Panc1 (cell line): ENCODE data around the gene DNAJC18. TPM values are rescaled to one million over a fixed set of nuclear protein-coding genes. Genes with fewer than 3 reads are reported as not detected.

Experiments used
- ATAC-seq: fragments of 200-7000 bp; cut with Tn5 transposase; 2 replicates; pipeline ENCODE4 v1.9.1; 2020; ENCODE audit warnings: mild to moderate bottlenecking, moderate library complexity
- BruUV-seq: library from RNA; stranded (reverse); fragments of 400-500 nt; replicated peaks from 2 replicates; lab custom pipeline; 2021; lab: Mats Ljungman, UMichigan
- CTCF ChIA-PET: fragments of 300-600 bp; sonication (Branson Sonifier 250); formaldehyde crosslinking; loops from one replicate; lab custom pipeline; 2022; ENCODE audit warnings: antibody characterized with exemption; lab: Charles Lee
- POLR2A ChIA-PET: fragments of 300-600 bp; sonication (Branson Sonifier 250); formaldehyde crosslinking; loops from one replicate; lab custom pipeline; 2022; ENCODE audit warnings: antibody characterized with exemption; lab: Charles Lee
- DNase-seq: peaks from one replicate; pipeline ENCODE4 v3.0.0-alpha.2; 2010; ENCODE audit warnings: low read depth, low spot score
- H3K27ac ChIP-seq: 2 replicates; pipeline ENCODE4 v1.5.1; 2011; ENCODE audit warnings: mild to moderate bottlenecking, low read length, inconsistent platforms
- H3K27me3 ChIP-seq: fragments of 200-500 bp; sonication (Bioruptor generic); 2 replicates; pipeline ENCODE4 v1.6.0; 2014; ENCODE audit warnings: low read length, inconsistent platforms; ENCODE audit not compliant: control insufficient read depth, insufficient read depth
- H3K36me3 ChIP-seq: fragments of 200-500 bp; sonication (Bioruptor generic); 2 replicates; pipeline ENCODE4 v1.5.1; 2014; ENCODE audit warnings: inconsistent platforms, mild to moderate bottlenecking, low read length, moderate library complexity; ENCODE audit not compliant: control insufficient read depth, insufficient read depth
- H3K4me1 ChIP-seq: 2 replicates; pipeline ENCODE4 v1.5.1; 2011; ENCODE audit warnings: inconsistent platforms, mild to moderate bottlenecking, low read length, moderate library complexity; ENCODE audit not compliant: control insufficient read depth, insufficient read depth
- H3K4me3 ChIP-seq, 2 experiments: 2 replicates each; pipeline ENCODE4 v1.5.1; 2011 to 2012; ENCODE audit warnings: low read depth in 2 of 2, low read length in 2 of 2, mild to moderate bottlenecking in 2 of 2, inconsistent platforms in 1 of 2, moderate library complexity in 1 of 2
- H3K9me3 ChIP-seq: fragments of 200-500 bp; sonication (Bioruptor generic); 2 replicates; pipeline ENCODE4 v1.5.1; 2014; ENCODE audit warnings: low read depth, mild to moderate bottlenecking, inconsistent platforms, low read length, moderate library complexity; ENCODE audit not compliant: control insufficient read depth, insufficient read depth
- CTCF ChIP-seq: fragments of 450-650 bp; IDR thresholded peaks from 2 replicates; pipeline ENCODE4 v1.5.1; 2017; ENCODE audit warnings: mild to moderate bottlenecking
- POLR2AphosphoS5 ChIP-seq: IDR thresholded peaks from 2 replicates; pipeline ENCODE4 v1.6.1; 2012; ENCODE audit warnings: mild to moderate bottlenecking, low read depth, low read length, moderate library complexity
- REST ChIP-seq, 2 experiments: IDR thresholded peaks; 2 replicates each; pipeline ENCODE4 v1.6.1; 2011 to 2012; ENCODE audit warnings: low read depth in 2 of 2, control low read depth in 1 of 2, low read length in 1 of 2, mild to moderate bottlenecking in 1 of 2, moderate library complexity in 1 of 2; ENCODE audit not compliant: insufficient read depth in 1 of 2
- SIN3A ChIP-seq: IDR thresholded peaks from 2 replicates; pipeline ENCODE4 v1.6.1; 2012; ENCODE audit warnings: low read depth, mild to moderate bottlenecking, low read length, moderate library complexity, borderline replicate concordance; ENCODE audit not compliant: insufficient read depth
- TCF7L2 ChIP-seq: IDR thresholded peaks from 2 replicates; pipeline ENCODE4 v1.6.1; 2011; ENCODE audit warnings: mild to moderate bottlenecking, low read depth, low read length, inconsistent platforms
- in situ Hi-C: cut with HindIII; loops from 2 replicates; pipeline ENCODE4 v1.10.0; 2016; ENCODE audit warnings: low sequenced_read_pairs, low pct_unique_long_range_greater_than_20kb
- intact Hi-C: fragments of 100-400 bp; cut with micrococcal nuclease; formaldehyde crosslinking; loops from one replicate; pipeline ENCODE4 v1.10.0; 2022; ENCODE audit not compliant: unreplicated experiment
- total RNA-seq: library from RNA; stranded (reverse); gene quantifications from one replicate; pipeline ENCODE4 v1.2.1, GENCODE V29; 2021; ENCODE audit not compliant: unreplicated experiment

DNAJC18 gene
- total RNA-seq, 1 experiment from 2014 or later: 8.8 TPM

GRCh38 chr5:139407517-139407916, 31.8 kb downstream of the DNAJC18 start:
- Histone ChIP-seq H3K4me3 (no peak overlapping the region), H3K9me3 (no peaks in the 10 kb centered on the region), H3K27me3 (no peaks in the 10 kb centered on the region), H3K27ac (no peak overlapping the region), H3K4me1 (peaks cover 14% of the 10 kb centered on the region), H3K36me3 (no peaks in the 10 kb centered on the region)
- POLR2A ChIA-PET: no interaction called here
- in situ Hi-C loops (loop anchor here (25.0 kb wide), 1 partner anchor 105 kb away; no protein-coding TSS in a partner anchor), intact Hi-C loops (no loop called here)
- no peak for ATAC-seq
- BruUV-seq: no TSS peak
- CTCF ChIA-PET: no interaction called here
- DNase-seq: no peak
- TF ChIP-seq SIN3A (no peak), REST (IDR thresholded peaks at IDR 0.05; ENCODE audit: insufficient read depth in 1 of 2, low read depth in 2 of 2, low read length in 1 of 2) (no peak), TCF7L2 (no peak), POLR2AphosphoS5 (no peak), CTCF (no peak)

GRCh38 chr5:139406963-139407362, 32.4 kb downstream of the DNAJC18 start:
- Histone ChIP-seq H3K9me3 (no peaks in the 10 kb centered on the region), H3K27ac (no peak overlapping the region), H3K27me3 (no peaks in the 10 kb centered on the region), H3K4me3 (no peak overlapping the region), H3K4me1 (peaks cover 14% of the 10 kb centered on the region), H3K36me3 (no peaks in the 10 kb centered on the region)
- intact Hi-C loops (no loop called here), in situ Hi-C loops (loop anchor here (25.0 kb wide), 1 partner anchor 105 kb away; no protein-coding TSS in a partner anchor)
- ChIA-PET POLR2A (no interaction called here), CTCF (no interaction called here)
- ATAC-seq (no peak), DNase-seq (no peak)
- no peak for TF ChIP-seq POLR2AphosphoS5
- no peak for TF ChIP-seq REST (IDR thresholded peaks at IDR 0.05; ENCODE audit: insufficient read depth in 1 of 2, low read depth in 2 of 2, low read length in 1 of 2)
- TF ChIP-seq SIN3A: no peak
- TF ChIP-seq CTCF: no peak
- TF ChIP-seq TCF7L2: no peak
- no TSS peak for BruUV-seq
